ENCODE results near the gene MROH7.

- TF ChIP-seq YY1 (IDR thresholded peaks at IDR 0.05; ENCODE audit: insufficient read depth, insufficient read length) (no peak), ZNF274 (IDR thresholded peaks at IDR 0.05; ENCODE audit: low read depth, low read length) (no peak)
These were observed 38.1 kb downstream of the MROH7 start for GRCh38 chr1:54679706-54680105.

Data from NT2/D1 (cell line).